ENCODE measurements around the gene FNDC10.
A peak's percentile ranks its signal among the peaks of the same experiment; 100 is the strongest.

The FNDC10 gene

GRCh38 chr1:1583347-1584010 lies 16.5 kb downstream of the FNDC10 start:
- peaks cover 0 to 19% (median 9%) of the 10 kb centered on the region in 5 donors for H3K27me3 ChIP-seq (ENCODE audit: control insufficient read depth in 5 of 5, insufficient read depth in 4 of 5, low read length in 5 of 5)
- H3K9ac ChIP-seq (ENCODE audit: low read length in 5 of 5) = no peak overlapping the region
- H3K4me1 ChIP-seq (ENCODE audit: control insufficient read depth in 5 of 5, insufficient read depth in 5 of 5, low read length in 5 of 5) = no peaks in the 10 kb centered on the region
- no peaks in the 10 kb centered on the region for H3K9me3 ChIP-seq (ENCODE audit: control insufficient read depth in 5 of 5, low read length in 5 of 5)
- no peaks in the 10 kb centered on the region for H3K36me3 ChIP-seq (ENCODE audit: control insufficient read depth in 5 of 5, insufficient read depth in 5 of 5, low read length in 5 of 5)
- H3K4me3 ChIP-seq (ENCODE audit: low read depth in 1 of 5, low read length in 5 of 5) = no peak overlapping the region
- no peak overlapping the region for H3K27ac ChIP-seq (ENCODE audit: low read depth, low read length)

GRCh38 chr1:1582585-1583346 lies 17.2 kb downstream of the FNDC10 start:
- no peak overlapping the region for H3K27ac ChIP-seq (ENCODE audit: low read depth, low read length)
- H3K4me1 ChIP-seq (ENCODE audit: control insufficient read depth in 5 of 5, insufficient read depth in 5 of 5, low read length in 5 of 5) = no peaks in the 10 kb centered on the region
- peaks cover 0 to 17% (median 9%) of the 10 kb centered on the region in 5 donors for H3K27me3 ChIP-seq (ENCODE audit: control insufficient read depth in 5 of 5, insufficient read depth in 4 of 5, low read length in 5 of 5)

GRCh38 chr1:1578371-1578940 lies 21.5 kb downstream of the FNDC10 start:
- Histone ChIP-seq H3K36me3 (ENCODE audit: control insufficient read depth in 5 of 5, insufficient read depth in 5 of 5, low read length in 5 of 5) (no peaks in the 10 kb centered on the region), H3K27me3 (ENCODE audit: control insufficient read depth in 5 of 5, insufficient read depth in 4 of 5, low read length in 5 of 5) (peaks cover 0 to 11% (median 5%) of the 10 kb centered on the region in 5 donors), H3K9me3 (ENCODE audit: control insufficient read depth in 5 of 5, low read length in 5 of 5) (no peaks in the 10 kb centered on the region), H3K4me1 (ENCODE audit: control insufficient read depth in 5 of 5, insufficient read depth in 5 of 5, low read length in 5 of 5) (peaks cover 2 to 15% (median 10%) of the 10 kb centered on the region in 5 donors), H3K27ac (ENCODE audit: low read depth, low read length) (no peak overlapping the region), H3K9ac (ENCODE audit: low read length in 5 of 5) (no peak overlapping the region), H3K4me3 (ENCODE audit: low read depth in 1 of 5, low read length in 5 of 5) (no peak overlapping the region)

More at GRCh38 chr1:1582585-1583346, 17.2 kb downstream of the FNDC10 start:
- Histone ChIP-seq H3K9ac (ENCODE audit: low read length in 5 of 5) (no peak overlapping the region), H3K36me3 (ENCODE audit: control insufficient read depth in 5 of 5, insufficient read depth in 5 of 5, low read length in 5 of 5) (no peaks in the 10 kb centered on the region), H3K4me3 (ENCODE audit: low read depth in 1 of 5, low read length in 5 of 5) (no peak overlapping the region), H3K9me3 (ENCODE audit: control insufficient read depth in 5 of 5, low read length in 5 of 5) (no peaks in the 10 kb centered on the region)

- Histone ChIP-seq H3K4me3 (ENCODE audit: low read depth in 1 of 5, low read length in 5 of 5) (no peak overlapping the region), H3K36me3 (ENCODE audit: control insufficient read depth in 5 of 5, insufficient read depth in 5 of 5, low read length in 5 of 5) (no peaks in the 10 kb centered on the region), H3K4me1 (ENCODE audit: control insufficient read depth in 5 of 5, insufficient read depth in 5 of 5, low read length in 5 of 5) (peaks cover 2 to 22% (median 18%) of the 10 kb centered on the region in 5 donors), H3K27ac (ENCODE audit: low read depth, low read length) (no peak overlapping the region), H3K9me3 (ENCODE audit: control insufficient read depth in 5 of 5, low read length in 5 of 5) (no peaks in the 10 kb centered on the region), H3K27me3 (ENCODE audit: control insufficient read depth in 5 of 5, insufficient read depth in 4 of 5, low read length in 5 of 5) (peaks cover 0 to 11% (median 5%) of the 10 kb centered on the region in 5 donors), H3K9ac (ENCODE audit: low read length in 5 of 5) (no peak overlapping the region)
Measured at GRCh38 chr1:1577367-1578011, 22.4 kb downstream of the FNDC10 start.

- Histone ChIP-seq H3K27me3 (ENCODE audit: control insufficient read depth in 5 of 5, insufficient read depth in 4 of 5, low read length in 5 of 5) (peaks cover 0 to 4% (median 0%) of the 10 kb centered on the region in 5 donors), H3K9me3 (ENCODE audit: control insufficient read depth in 5 of 5, low read length in 5 of 5) (no peaks in the 10 kb centered on the region), H3K4me3 (ENCODE audit: low read depth in 1 of 5, low read length in 5 of 5) (peak within 1 kb of the TSS; percentile 83 to 96 (median 93)), H3K9ac (ENCODE audit: low read length in 5 of 5) (peak within 1 kb of the TSS; percentile 94 to 100 (median 99)), H3K36me3 (ENCODE audit: control insufficient read depth in 5 of 5, insufficient read depth in 5 of 5, low read length in 5 of 5) (peaks cover 0 to 6% (median 0%) of the 10 kb centered on the region in 5 donors), H3K27ac (ENCODE audit: low read depth, low read length) (peak within 1 kb of the TSS; percentile 98), H3K4me1 (ENCODE audit: control insufficient read depth in 5 of 5, insufficient read depth in 5 of 5, low read length in 5 of 5) (peaks cover 2 to 27% (median 25%) of the 10 kb centered on the region in 5 donors)
Measured at GRCh38 chr1:1574721-1575537, 25.0 kb downstream of the FNDC10 start, which contains the start of gene SSU72. Gene SSU72 (minus strand): TSS chr1:1574863. CDS start chr1:1574557, 306 bp downstream.

DNA sequence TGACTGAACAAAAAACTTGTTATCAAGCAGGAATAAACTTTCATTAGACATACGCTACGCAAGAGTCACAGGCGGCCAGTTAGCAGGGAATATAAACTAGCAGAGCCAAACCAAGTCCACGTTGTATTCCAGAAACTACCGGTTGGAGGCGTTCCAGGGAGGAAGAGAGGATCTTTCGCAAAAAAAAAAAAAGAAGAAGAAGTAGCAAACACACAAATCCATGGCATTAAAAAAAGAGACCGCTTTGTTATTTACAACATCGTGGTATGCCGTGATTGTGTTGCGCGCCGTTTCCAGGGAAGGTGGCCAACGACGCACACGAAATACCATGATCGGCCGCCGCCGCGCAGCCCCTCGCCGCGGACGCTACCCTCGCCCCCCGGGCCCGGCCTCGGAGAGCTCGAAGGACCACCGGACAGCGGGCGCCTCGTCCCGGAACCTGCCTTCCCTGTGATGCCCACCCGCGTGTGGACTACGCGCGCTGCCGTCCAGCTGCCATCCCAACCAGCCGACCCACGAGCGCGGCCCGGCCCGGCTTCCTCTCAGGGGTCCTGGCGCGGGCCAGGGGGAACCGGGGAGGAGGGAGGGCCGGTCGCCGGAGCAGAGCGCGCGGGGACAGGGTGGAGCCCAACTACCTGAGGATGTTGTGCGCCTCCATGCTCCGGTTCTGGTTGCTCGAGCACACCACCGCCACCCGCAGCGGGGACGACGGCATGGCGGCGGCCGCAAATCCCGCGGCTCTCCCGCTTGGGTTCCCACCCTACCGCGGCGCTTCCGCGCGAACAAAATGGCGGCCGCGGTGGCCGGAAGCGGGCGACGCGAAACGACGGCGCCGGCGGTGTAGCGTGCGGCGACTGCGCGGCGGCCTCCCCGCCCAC lies 25.9 kb downstream of the FNDC10 start:
- peaks cover 0 to 2% (median 0%) of the 10 kb centered on the region in 5 donors for H3K27me3 ChIP-seq (ENCODE audit: control insufficient read depth in 5 of 5, insufficient read depth in 4 of 5, low read length in 5 of 5)
- peak overlapping the region; percentile 98 for H3K27ac ChIP-seq (ENCODE audit: low read depth, low read length)
- peaks cover 0 to 6% (median 0%) of the 10 kb centered on the region in 5 donors for H3K36me3 ChIP-seq (ENCODE audit: control insufficient read depth in 5 of 5, insufficient read depth in 5 of 5, low read length in 5 of 5)
- H3K9ac ChIP-seq (ENCODE audit: low read length in 5 of 5) = peak overlapping the region; percentile 77 to 100 (median 99)
- H3K9me3 ChIP-seq (ENCODE audit: control insufficient read depth in 5 of 5, low read length in 5 of 5) = no peaks in the 10 kb centered on the region
- H3K4me1 ChIP-seq (ENCODE audit: control insufficient read depth in 5 of 5, insufficient read depth in 5 of 5, low read length in 5 of 5) = peaks cover 3 to 35% (median 31%) of the 10 kb centered on the region in 5 donors
- H3K4me3 ChIP-seq (ENCODE audit: low read depth in 1 of 5, low read length in 5 of 5) = peak overlapping the region; percentile 66 to 96 (median 93)

DNA sequence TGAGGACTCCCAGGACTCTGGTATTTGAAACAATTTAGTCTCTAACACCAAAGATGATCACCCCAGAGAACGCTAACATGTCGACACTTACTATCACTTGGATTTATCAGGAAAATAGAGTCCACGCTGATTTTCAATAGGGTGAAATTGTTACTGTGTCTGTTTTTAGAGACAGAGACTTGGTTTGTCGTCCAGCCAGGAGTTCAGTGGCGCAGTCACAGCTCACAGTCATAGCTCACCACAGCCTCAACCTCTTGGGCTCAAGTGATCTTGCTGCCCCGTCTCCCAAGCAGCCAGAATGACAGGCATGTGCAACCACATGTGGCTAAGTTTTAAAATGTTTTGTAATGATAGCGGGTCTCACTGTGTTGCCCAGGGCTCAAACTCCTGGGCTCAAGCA lies 30.6 kb downstream of the FNDC10 start:
- Histone ChIP-seq H3K9ac (ENCODE audit: low read length in 5 of 5) (no peak overlapping the region), H3K27ac (ENCODE audit: low read depth, low read length) (peak overlapping the region; percentile 35), H3K36me3 (ENCODE audit: control insufficient read depth in 5 of 5, insufficient read depth in 5 of 5, low read length in 5 of 5) (peaks cover 0 to 20% (median 13%) of the 10 kb centered on the region in 5 donors), H3K4me3 (ENCODE audit: low read depth in 1 of 5, low read length in 5 of 5) (no peak overlapping the region), H3K4me1 (ENCODE audit: control insufficient read depth in 5 of 5, insufficient read depth in 5 of 5, low read length in 5 of 5) (peaks cover 14 to 68% (median 61%) of the 10 kb centered on the region in 5 donors), H3K9me3 (ENCODE audit: control insufficient read depth in 5 of 5, low read length in 5 of 5) (no peaks in the 10 kb centered on the region), H3K27me3 (ENCODE audit: control insufficient read depth in 5 of 5, insufficient read depth in 4 of 5, low read length in 5 of 5) (no peaks in the 10 kb centered on the region)

DNA sequence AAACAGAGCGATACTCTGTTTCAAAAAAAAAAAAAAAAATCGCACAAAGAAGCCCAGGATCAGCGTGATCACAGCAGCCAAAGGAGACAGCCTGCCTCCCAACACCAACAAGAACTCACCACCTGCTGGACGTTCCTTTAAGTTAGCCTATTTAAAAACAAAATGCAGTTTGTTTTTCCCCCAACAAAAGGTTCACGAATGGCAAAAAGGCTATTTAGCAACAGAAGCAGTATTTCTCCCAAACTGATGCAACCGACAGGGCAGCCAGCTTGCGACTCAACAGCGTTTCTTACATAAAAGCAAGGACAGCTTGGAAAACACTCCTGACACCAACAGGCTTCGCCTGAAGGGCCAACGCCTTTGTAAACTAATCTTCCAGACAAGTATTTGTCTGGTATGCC lies 32.0 kb downstream of the FNDC10 start:
- H3K4me1 ChIP-seq (ENCODE audit: control insufficient read depth in 5 of 5, insufficient read depth in 5 of 5, low read length in 5 of 5) = peaks cover 16 to 65% (median 55%) of the 10 kb centered on the region in 5 donors
- H3K9ac ChIP-seq (ENCODE audit: low read length in 5 of 5) = peak overlapping the region in 1 of 5 donors; percentile 35
- H3K4me3 ChIP-seq (ENCODE audit: low read depth in 1 of 5, low read length in 5 of 5) = peak overlapping the region in 2 of 5 donors; percentile 5 to 25
- H3K27ac ChIP-seq (ENCODE audit: low read depth, low read length) = peak overlapping the region; percentile 62
- no peaks in the 10 kb centered on the region for H3K9me3 ChIP-seq (ENCODE audit: control insufficient read depth in 5 of 5, low read length in 5 of 5)
- no peaks in the 10 kb centered on the region for H3K27me3 ChIP-seq (ENCODE audit: control insufficient read depth in 5 of 5, insufficient read depth in 4 of 5, low read length in 5 of 5)
- H3K36me3 ChIP-seq (ENCODE audit: control insufficient read depth in 5 of 5, insufficient read depth in 5 of 5, low read length in 5 of 5) = peaks cover 0 to 33% (median 28%) of the 10 kb centered on the region in 5 donors
